ENCODE results near the gene DEXI.

GRCh38 chr16:10880594-10881452, 61.4 kb downstream of the DEXI start:
- TF ChIP-seq POLR2A (IDR thresholded peaks at IDR 0.05) (no peak), EP300 (IDR thresholded peaks at IDR 0.05) (no peak)
